ENCODE data around the gene RPL7A.
"Not testable (repeated sequence)": the region's sequence is repeated elsewhere in the genome, so short reads cannot be mapped to it uniquely, and the experiment has no call there.

Gene RPL7A

DNA sequence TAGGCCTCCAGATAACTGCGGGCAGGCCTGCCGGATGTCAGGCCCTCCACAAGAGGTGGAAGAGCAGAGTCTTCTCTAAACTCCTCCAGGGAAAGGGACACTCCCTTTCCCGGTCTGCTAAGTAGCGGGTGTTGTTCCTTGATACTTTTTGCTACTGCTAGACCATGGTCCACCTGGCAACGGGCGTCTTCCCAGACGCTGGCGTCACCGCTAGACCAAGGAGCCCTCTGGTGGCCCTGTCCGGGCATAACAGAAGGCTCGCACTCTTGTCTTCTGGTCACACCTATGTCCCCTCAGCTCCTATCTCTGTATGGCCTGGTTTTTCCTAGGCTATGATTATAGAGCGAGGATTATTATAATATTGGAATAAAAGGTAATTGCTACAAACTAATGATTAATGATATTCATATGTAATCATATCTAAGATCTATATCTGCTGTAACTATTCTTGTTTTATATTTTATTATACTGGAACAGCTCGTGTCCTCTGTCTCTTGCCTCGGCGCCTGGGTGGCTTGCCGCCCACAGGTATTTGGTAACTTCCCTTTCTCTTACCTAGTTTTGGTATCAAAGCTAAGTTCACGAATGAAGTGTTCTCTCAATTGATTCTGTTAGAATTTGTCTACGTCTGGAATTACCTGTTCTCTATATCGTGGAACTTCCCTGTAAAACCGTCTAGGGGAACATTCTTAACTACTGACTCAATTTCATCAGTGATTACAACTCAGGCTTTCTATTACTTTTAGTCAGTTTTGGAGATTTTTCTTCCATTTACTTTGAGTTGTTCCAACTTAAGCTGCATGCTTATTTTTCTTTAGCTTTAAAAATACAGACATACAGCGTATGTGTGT lies 18.5 kb upstream of the RPL7A start:
- not testable (repeated sequence) for DNase-seq

DNA sequence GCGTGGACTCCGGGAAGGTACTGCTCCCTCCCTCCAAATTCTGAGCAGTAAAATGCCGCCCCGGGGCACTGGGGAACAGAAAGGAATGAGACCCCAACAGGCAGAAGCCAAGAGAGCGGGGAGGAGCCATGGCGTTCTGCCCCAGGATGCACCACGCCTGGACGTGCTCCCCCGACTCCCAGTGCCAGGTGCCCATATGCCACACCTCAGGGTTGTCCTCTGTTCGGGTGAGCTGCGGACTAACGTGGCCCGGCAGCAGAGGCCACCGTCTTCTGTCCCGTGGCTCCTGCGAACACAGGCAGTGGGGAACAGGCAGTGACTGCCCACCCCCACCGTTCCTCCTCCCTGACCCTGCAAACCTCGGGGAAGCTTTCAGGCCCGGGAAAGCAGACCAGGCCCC lies 16.8 kb upstream of the RPL7A start:
- DNase-seq: no peak

DNA sequence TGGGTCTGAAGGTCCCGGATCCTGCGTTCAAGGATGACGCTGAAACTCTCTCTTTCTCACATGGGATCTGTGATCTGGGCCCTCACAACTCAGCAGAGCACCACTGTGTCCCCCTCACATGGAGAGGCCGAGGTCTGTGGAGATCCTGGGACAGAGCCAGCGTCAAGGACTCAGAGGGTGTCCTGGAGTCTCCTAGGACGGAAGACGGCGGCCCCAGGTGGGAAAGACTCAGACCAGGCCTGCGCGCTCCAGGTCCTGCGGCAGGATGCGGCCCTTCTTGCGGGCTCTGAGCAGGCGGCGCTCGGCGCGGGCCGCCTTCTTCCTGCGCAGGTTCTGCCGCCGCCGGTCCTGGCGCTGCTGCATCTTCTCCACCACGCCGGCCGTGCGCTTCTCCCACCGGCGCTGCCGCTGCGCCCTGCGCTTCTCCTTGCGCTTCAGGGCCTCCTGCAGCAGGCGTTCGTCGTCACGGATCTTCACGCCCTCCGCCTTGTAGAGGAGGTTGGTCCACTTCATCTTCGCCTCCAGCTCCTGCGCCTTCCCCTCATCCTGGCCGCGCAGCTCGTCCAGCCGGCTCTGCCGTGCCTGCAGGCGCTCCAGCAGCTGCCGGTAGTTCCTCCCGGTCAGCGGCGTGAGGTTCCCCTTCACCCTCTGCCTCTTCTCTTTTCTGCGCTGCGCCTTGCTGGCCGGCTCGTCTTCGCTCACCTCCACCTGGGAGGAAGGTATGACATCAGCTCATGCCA lies 16.2 kb upstream of the RPL7A start:
- no peak for DNase-seq

GRCh38 chr9:133332381-133332730 lies 15.7 kb upstream of the RPL7A start:
- DNase-seq: no peak

- no peak for DNase-seq
These were observed 15.0 kb upstream of the RPL7A start for GRCh38 chr9:133333011-133333410.

- no peak for DNase-seq
These were observed 14.5 kb upstream of the RPL7A start for GRCh38 chr9:133333566-133333965.

DNA sequence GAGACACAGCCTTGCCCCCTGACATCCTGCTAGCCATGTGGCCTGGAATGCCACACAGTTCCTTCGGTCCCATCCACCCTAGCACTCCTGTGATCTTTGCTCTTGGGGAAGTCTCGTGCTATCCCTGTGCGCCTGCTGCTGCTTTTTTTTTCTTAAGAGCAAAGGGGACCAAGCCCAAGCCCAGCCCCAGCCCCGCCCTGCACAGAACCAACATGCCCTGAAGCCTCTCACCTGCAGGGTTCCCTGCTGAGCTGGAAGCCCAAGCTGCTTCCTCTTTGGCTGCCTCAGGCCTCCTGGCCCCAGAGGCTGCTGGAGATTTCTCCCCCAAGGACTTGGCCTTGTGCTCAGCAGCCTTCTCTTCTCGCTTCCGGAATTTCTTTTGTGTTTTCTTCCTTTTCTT lies 13.9 kb upstream of the RPL7A start:
- DNase-seq: no peak

GRCh38 chr9:133334888-133335287 lies 13.1 kb upstream of the RPL7A start:
- not testable (repeated sequence) for DNase-seq

- DNase-seq: peak; percentile 50
These were observed 11.8 kb upstream of the RPL7A start, which contains the start of gene SURF6 for GRCh38 chr9:133335924-133336811. TSS of gene SURF6 (minus strand) at chr9:133336188. CDS start at chr9:133336132, 56 bp downstream.

- DNase-seq: no peak
These were observed 8.4 kb upstream of the RPL7A start for GRCh38 chr9:133339641-133340040.

GRCh38 chr9:133340256-133340655 lies 7.8 kb upstream of the RPL7A start:
- DNase-seq: no peak

GRCh38 chr9:133340916-133341315 lies 7.1 kb upstream of the RPL7A start:
- no peak for DNase-seq

- DNase-seq: no peak
These were observed 6.5 kb upstream of the RPL7A start for GRCh38 chr9:133341369-133342068.

GRCh38 chr9:133342069-133342406 lies 6.0 kb upstream of the RPL7A start:
- no peak for DNase-seq

- DNase-seq: no peak
These were observed 5.4 kb upstream of the RPL7A start for GRCh38 chr9:133342570-133342969.

- DNase-seq: no peak
These were observed 3.9 kb upstream of the RPL7A start for GRCh38 chr9:133344071-133344470.

GRCh38 chr9:133344979-133345378 lies 3.0 kb upstream of the RPL7A start:
- DNase-seq: no peak

DNA sequence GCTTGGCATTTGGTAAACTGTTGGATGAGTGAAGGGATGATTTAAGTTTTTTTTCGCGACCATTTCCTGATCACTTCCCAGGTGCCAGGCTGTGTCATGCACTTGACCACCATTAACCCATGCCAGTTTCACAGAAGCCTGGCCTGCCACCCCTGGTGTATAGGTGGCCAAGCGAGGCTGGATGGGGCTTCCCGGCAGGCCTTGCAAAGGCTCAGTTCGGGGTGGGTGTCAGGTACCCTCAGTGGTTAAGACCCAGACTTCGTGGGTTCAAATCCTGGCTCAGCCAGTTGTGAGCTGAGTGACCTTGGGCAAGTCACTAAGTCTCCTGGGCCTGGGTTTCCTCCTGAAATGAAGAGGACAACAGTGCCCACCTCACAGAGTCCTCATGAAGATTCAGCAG lies 2.4 kb upstream of the RPL7A start:
- no peak for DNase-seq

GRCh38 chr9:133346021-133346785 lies 1.8 kb upstream of the RPL7A start:
- no peak for DNase-seq

GRCh38 chr9:133347515-133347984 lies 468 bp upstream of the RPL7A start:
- DNase-seq: no peak

DNA sequence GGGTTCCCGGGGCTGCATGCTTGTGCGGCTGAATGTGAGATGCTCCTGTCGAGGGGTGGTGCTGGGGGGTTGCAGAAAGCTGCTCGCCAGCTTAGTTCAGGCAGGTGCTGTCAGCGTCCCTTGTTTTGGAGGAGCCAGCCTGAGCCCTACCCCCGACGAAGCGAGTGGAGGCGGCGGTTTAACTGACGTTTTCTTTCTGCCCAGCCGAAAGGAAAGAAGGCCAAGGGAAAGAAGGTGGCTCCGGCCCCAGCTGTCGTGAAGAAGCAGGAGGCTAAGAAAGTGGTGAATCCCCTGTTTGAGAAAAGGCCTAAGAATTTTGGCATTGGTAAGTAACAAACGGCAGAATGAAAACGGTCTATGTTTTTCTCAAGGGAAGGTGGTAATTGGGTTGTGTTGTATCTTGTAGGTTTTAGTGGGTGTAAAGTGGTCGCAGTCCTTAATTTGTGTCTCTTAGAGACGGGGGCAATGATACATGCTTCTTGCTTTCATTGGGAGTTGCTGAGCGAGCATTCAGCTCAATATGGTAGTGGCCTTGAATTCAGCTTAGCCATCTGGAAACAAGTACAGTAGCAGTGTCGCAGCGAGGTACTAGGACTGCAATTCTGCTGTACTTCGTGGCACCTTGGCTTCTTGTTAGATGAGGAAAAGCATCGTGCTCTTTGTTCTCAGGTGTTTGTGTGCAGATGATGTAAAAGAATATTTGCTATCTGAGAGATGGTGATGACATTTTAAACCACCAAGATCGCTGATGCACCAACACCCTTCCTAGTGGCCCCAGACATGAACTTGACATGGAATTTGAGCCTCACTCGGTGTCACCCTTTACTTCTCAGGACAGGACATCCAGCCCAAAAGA lies 928 bp downstream of the RPL7A start:
- no peak for DNase-seq

All from NCI-H187 treated with DMSO at 0.1 percent for 48 hours (cell line).